HepG2 (cell line): Measurements from ENCODE around the gene NDUFAF8. TPM values are rescaled to one million over a fixed set of nuclear protein-coding genes. Genes with fewer than 3 reads are reported as not detected.
A peak's percentile ranks its signal among the peaks of the same experiment; 100 is the strongest.

Source experiments
- HES4 ChIP-seq: sonication (generic); formaldehyde crosslinking; IDR thresholded peaks from 2 replicates; pipeline ENCODE4 v1.9.0; 2021; ENCODE audit warnings: mild to moderate bottlenecking, missing genetic modification reagents, borderline replicate concordance
- PCBP1 ChIP-seq: fragments of 200-400 bp; formaldehyde crosslinking; IDR thresholded peaks from 2 replicates; pipeline ENCODE4 v1.6.1; 2017; ENCODE audit warnings: mild to moderate bottlenecking, low read depth, low read length, borderline replicate concordance
- SAP130 ChIP-seq: IDR thresholded peaks from 2 replicates; pipeline ENCODE4 v1.6.1; 2016; ENCODE audit warnings: low read depth
- SCMH1 ChIP-seq: sonication (generic); formaldehyde crosslinking; IDR thresholded peaks from 2 replicates; pipeline ENCODE4 v1.9.0; 2021; ENCODE audit warnings: missing genetic modification reagents, mild to moderate bottlenecking, borderline replicate concordance
- SOX5 ChIP-seq: IDR thresholded peaks from 2 replicates; pipeline ENCODE4 v1.6.1; 2016; ENCODE audit warnings: borderline replicate concordance
- TOPORS ChIP-seq: sonication (generic); formaldehyde crosslinking; IDR thresholded peaks from 2 replicates; pipeline ENCODE4 v1.8.0; 2023; ENCODE audit warnings: mild to moderate bottlenecking, missing genetic modification reagents
- ZNF761 ChIP-seq: sonication (generic); formaldehyde crosslinking; conservative IDR thresholded peaks from 2 replicates; pipeline ENCODE4 v1.4.0; 2020; ENCODE audit warnings: mild to moderate bottlenecking, missing genetic modification reagents
- ZNF781 ChIP-seq: sonication (generic); formaldehyde crosslinking; IDR thresholded peaks from 2 replicates; pipeline ENCODE4 v1.5.1; 2020; ENCODE audit warnings: borderline replicate concordance, mild to moderate bottlenecking, missing genetic modification reagents; ENCODE audit errors: not compliant biosample characterization
- ZNF782 ChIP-seq: sonication (generic); formaldehyde crosslinking; IDR thresholded peaks from 2 replicates; pipeline ENCODE4 v1.4.0; 2020; ENCODE audit warnings: missing genetic modification reagents, mild to moderate bottlenecking, borderline replicate concordance
- polyA plus RNA-seq, 8 experiments: library from polyadenylated mRNA; depleted of rRNA in 3 of 8; stranded (reverse) in 7 of 8; unstranded in 1 of 8; fragments of >200 nt; fragmentation: Illumina TruSeq in 4 of 8; extraction: Trizol in 4 of 8; gene quantifications; 2 replicates each; pipeline versions ENCODE4 v1.2.1 to v1.2.3, GENCODE V29; 2011 to 2016; ENCODE audit warnings: low read depth in 4 of 8, missing spikeins in 1 of 8, mixed read lengths in 1 of 8; ENCODE audit not compliant: insufficient read depth in 1 of 8
- total RNA-seq, 5 experiments: library from RNA; depleted of rRNA; stranded (reverse); fragments of >200 nt; fragmentation: Illumina TruSeq; extraction: Trizol; gene quantifications; 2 replicates each; pipeline ENCODE4 v1.2.3, GENCODE V29; 2016; ENCODE audit warnings: low read depth in 1 of 5
- TF ChIP-seq, protein P1 (sequence below): IDR thresholded peaks from 2 replicates; pipeline ENCODE4 v1.6.1; 2018; ENCODE audit warnings: missing genetic modification reagents
- TF ChIP-seq, protein P2 (sequence below): sonication (generic); formaldehyde crosslinking; IDR thresholded peaks from 2 replicates; pipeline ENCODE4 v1.5.0; 2020; ENCODE audit warnings: mild to moderate bottlenecking, missing genetic modification reagents

NDUFAF8 gene
- total and polyA plus RNA-seq, 2 of the 13 experiments (the other 11 are each of a cell fraction or from before 2014, with no cell fraction given): 75.6 to 233 TPM

DNA sequence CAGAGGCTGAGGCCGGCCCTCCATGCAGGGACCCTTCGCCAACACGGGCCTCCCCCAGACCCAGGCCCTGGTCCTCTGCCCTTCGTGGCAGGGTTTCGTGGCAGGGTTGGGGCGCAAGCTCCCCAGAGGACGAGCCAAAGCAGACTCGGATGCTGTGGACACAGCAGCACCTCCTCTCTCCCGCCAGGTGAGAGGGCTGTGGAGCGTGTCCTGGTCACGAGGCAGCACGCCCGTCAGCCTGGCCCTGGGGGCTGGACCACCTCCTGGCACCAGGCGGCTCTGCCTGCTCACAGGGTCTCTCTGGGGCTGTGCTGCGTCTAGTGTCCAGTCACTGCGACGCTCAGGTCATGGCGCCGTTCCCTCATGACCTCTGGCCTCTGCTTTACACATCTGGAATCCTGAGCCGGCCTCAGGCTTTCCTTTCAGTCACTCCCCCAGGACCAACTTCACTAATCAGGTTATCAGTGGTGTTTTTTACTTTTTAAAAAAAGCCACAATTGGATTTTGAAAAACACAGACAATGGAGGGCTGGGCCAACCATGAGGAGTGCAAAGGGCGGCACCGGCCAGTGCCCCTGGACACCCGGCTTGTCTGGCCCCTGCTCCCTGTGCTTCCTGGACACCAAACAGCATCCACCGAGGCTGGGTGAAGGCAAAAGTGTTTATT lies 5.4 kb downstream of the NDUFAF8 start (continued):
- 0 out of 2 replicates have a peak, but pooled peaks have one; percentile 31 for TF ChIP-seq PCBP1
- peak; percentile 42 for TF ChIP-seq ZNF781 (CRISPR knock-in tag)
- 0 out of 2 replicates have a peak, but pooled peaks have one; percentile 21 for TF ChIP-seq HES4 (CRISPR knock-in tag)
- peak; percentile 16; the same call in 1 of the 2 replicates for TF ChIP-seq ZNF782 (CRISPR knock-in tag)
- TF ChIP-seq, protein P1, sequence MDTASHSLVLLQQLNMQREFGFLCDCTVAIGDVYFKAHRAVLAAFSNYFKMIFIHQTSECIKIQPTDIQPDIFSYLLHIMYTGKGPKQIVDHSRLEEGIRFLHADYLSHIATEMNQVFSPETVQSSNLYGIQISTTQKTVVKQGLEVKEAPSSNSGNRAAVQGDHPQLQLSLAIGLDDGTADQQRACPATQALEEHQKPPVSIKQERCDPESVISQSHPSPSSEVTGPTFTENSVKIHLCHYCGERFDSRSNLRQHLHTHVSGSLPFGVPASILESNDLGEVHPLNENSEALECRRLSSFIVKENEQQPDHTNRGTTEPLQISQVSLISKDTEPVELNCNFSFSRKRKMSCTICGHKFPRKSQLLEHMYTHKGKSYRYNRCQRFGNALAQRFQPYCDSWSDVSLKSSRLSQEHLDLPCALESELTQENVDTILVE (CRISPR knock-in tag): 0 out of 2 replicates have a peak, but pooled peaks have one; percentile 11
- TF ChIP-seq ZNF761: 0 out of 2 replicates have a peak, but pooled peaks have one; percentile 57
- TF ChIP-seq TOPORS: no peak; the same call in 1 of the 2 replicates
- TF ChIP-seq, protein P2, sequence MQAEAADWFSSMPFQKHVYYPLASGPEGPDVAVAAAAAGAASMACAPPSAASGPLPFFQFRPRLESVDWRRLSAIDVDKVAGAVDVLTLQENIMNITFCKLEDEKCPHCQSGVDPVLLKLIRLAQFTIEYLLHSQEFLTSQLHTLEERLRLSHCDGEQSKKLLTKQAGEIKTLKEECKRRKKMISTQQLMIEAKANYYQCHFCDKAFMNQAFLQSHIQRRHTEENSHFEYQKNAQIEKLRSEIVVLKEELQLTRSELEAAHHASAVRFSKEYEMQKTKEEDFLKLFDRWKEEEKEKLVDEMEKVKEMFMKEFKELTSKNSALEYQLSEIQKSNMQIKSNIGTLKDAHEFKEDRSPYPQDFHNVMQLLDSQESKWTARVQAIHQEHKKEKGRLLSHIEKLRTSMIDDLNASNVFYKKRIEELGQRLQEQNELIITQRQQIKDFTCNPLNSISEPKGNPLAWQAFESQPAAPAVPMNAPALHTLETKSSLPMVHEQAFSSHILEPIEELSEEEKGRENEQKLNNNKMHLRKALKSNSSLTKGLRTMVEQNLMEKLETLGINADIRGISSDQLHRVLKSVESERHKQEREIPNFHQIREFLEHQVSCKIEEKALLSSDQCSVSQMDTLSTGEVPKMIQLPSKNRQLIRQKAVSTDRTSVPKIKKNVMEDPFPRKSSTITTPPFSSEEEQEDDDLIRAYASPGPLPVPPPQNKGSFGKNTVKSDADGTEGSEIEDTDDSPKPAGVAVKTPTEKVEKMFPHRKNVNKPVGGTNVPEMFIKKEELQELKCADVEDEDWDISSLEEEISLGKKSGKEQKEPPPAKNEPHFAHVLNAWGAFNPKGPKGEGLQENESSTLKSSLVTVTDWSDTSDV (CRISPR knock-in tag): no peak
- TF ChIP-seq SCMH1 (CRISPR knock-in tag): no peak
- peak; percentile 53; the same call in 1 of the 2 replicates for TF ChIP-seq SOX5 (CRISPR knock-in tag)
- TF ChIP-seq SAP130 (CRISPR knock-in tag): 0 out of 2 replicates have a peak, but pooled peaks have one; percentile 26
- TF ChIP-seq, all 625 proteins: peak for 108
